ENCODE data around the gene IMPA2.
"Not testable (repeated sequence)": the region's sequence is repeated elsewhere in the genome, so short reads cannot be mapped to it uniquely, and the experiment has no call there.

IMPA2 gene

DNA sequence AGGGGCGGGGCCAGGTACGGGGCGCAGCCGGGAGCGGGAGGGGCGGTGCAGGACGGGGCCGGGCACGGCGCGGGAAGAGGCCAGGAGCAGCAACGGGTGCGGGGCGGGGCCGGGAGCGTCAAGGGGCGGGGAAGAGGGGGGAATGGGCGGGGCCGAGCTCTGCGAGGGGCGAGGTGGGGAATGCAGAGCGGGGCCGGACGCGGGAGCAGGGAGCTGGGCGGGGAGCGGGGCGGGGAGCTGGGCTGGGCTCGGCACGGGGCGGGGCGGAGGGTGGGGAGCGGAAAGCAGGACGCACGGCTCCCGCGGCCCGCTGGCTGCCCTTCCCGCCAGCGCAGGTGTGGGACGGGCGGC, at the start of gene IMPA2:
IMPA2 (plus strand) TSS at position 316 of the 351 bp plus-strand sequence. CDS start 163 bp downstream, outside the sequence.
- DNase-seq = peak in 36 of 51 donors; percentile 56 to 95 (median 84)

DNA sequence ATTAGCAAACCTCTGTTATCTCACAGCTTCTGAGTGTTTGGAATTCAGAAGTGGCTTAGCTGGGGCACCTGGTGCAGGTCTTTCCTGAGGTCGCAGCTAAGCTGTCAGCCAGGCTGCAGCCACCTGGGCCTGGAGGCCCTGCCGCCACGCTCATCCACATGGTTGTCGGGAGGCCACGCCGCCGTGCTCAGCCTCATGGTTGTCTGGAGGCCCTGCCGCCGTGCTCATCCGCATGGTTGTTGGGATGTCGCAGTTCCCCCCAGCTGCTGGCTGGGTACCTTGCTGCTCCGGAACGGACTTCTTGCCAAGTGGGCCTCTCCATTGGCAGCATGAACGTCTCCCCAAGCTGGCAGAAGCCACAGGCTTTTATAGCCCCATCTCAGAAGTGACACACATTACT, 48.9 kb upstream of the IMPA2 start:
- no peak for DNase-seq

DNA sequence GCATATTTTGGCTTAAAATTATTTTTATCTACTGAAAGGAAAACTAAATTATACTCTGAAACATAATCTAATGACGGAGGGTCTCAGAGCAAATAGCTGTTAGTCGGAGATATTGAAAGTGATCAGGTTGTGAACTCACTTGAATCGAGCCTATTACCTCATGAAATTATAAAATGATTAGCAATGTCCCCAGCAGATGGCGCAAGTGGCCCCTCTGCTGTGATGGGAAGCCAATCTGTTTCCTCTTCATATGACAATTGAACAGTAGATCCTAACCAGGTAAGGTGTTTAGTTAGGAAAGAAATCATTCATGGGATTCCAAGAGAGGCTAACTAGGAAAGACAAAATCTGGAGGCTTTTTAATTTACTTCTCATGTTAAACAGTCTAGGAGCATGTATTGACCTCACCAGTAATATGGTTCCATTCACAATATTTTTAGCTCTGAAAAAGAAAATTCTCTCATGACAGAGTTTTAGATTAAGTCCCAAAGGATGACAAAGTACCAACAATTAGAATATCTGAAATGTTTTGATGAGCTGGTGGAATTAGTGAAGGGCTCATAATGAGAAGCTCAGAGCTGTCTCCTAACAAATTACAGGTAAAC, 43.3 kb upstream of the IMPA2 start:
- DNase-seq = peak in 41 of 51 donors; percentile 1 to 78 (median 42)

DNA sequence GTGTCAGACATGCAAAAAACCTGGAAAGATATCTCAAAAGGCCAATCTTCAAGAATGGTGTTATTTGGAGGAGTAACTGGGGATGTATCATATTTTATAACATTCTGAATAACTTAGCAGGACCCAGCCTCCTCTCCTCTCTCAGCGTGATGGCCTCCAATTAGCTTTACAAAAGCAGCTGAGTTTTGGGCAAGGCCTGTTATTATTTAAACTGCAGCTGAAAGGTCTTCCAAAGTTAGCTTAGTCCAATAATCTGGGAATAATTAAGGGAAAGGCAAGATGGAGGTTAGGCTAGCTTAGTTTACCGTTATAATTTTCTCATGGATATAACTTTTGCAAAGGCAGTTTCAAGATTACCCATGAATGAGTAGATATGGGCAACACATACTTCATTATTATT, 40.4 kb upstream of the IMPA2 start:
- no peak for DNase-seq

DNA sequence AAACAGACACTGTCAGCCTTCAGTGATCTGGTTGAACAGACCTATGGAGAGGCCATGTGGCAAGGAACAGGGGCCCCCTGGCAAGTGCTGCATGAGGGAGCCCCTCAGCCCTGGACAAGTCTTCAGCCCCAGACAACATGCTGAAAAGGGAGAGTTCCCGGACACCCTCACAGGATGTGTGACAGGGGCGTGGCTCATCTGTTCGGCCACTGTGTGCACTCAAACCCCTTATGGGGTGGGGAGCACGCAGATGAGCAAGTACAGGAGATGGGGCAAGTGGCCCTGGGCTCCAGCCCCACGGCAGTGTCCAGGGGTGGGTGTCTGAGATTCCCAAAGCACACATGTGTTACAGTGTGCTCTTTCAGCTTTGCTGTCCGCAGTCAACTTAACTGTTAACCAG, 37.8 kb upstream of the IMPA2 start:
- DNase-seq = no peak

DNA sequence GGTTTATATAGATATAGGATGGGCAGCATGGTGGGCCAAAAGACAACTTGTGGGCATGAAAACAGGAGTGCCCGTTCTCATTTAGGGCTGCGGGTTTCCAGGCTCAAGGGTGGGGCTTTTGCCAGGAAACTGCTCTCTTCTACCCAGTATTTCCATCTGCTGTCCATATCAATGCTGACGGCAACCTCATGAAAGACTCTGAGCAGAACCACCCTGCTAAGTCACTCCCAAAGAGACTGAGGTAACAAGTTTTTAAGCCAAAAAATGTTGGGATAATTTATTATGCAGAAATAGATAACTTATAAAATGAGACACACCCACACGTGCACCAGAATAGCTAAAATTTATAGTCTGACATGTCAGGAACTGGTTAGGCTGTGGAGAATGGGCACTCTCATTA, 37.1 kb upstream of the IMPA2 start:
- DNase-seq = no peak

DNA sequence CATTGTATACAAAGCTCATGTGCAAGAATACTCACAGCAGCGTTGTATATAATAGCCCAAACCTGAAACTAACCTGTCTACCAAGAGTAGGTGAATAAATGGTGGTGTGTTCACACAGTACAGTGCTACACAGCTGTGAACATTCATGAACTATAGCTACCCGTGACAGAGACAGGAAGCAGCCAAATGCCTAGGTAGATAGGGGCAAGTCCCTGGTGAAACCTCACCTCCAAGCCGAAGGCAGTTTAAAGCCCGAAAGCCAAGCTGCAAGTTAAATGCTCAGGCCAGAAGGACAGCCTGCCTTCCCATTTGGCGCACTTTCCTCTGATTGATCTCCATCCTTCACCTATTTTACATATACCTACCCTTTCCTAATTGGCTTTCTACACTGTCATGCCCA, 36.5 kb upstream of the IMPA2 start:
- no peak for DNase-seq

DNA sequence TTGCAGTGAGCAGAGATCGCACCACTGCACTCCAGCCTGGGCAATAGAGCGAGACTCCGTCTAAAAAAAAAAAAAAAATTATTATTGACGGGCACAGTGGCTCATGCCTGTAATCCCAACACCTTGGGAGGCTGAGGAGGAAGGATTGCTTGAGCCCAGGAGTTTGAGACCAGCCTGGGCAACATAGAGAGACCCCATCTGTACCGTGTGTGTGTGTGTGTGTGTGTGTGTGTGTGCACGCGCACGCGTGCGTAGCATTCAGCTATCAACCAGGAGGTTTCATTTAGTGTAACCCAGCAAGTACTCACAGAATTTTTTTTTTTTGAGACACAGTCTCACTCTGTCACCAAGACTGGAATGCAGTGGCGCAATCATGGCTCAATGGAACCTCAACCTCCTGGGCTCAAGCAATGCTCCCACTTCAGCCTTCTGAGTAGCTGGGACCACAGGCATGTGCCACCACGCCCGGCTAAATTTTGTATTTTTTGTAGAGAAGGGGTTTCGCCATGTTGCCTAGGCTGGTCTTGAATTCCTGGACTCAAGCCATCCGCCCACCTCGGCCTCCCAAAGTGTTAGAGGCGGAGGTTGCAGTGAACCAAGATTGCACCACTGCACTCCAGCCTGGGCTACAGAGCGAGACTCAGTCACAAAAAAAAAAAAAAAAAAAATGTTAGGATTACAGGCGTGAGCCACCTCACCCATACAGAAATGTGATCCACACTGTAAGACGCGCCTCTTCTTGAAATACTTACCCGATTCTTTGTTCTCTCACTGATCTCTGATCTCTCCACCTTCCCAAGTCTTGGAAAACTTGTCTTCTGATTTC, 35.3 kb upstream of the IMPA2 start:
- DNase-seq = not testable (repeated sequence)

DNA sequence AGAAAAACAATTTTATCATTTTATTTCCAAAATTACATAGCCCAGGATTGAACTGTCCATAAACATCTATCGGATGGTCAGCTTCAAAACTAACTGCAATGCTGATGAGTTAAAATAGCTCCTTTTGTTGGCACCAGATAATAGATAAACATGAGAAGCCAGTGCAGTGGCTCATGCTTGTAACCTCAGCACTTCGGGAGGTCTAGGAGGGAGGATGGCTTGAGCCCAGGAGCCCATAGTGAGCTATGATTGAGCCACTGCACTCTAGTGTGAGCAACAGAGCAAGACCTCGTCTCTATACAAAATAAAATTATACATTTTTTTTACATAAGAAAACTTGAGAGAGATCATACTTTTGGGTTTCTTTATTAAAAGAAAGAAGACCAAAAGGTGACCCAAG, 34.6 kb upstream of the IMPA2 start:
- no peak for DNase-seq

DNA sequence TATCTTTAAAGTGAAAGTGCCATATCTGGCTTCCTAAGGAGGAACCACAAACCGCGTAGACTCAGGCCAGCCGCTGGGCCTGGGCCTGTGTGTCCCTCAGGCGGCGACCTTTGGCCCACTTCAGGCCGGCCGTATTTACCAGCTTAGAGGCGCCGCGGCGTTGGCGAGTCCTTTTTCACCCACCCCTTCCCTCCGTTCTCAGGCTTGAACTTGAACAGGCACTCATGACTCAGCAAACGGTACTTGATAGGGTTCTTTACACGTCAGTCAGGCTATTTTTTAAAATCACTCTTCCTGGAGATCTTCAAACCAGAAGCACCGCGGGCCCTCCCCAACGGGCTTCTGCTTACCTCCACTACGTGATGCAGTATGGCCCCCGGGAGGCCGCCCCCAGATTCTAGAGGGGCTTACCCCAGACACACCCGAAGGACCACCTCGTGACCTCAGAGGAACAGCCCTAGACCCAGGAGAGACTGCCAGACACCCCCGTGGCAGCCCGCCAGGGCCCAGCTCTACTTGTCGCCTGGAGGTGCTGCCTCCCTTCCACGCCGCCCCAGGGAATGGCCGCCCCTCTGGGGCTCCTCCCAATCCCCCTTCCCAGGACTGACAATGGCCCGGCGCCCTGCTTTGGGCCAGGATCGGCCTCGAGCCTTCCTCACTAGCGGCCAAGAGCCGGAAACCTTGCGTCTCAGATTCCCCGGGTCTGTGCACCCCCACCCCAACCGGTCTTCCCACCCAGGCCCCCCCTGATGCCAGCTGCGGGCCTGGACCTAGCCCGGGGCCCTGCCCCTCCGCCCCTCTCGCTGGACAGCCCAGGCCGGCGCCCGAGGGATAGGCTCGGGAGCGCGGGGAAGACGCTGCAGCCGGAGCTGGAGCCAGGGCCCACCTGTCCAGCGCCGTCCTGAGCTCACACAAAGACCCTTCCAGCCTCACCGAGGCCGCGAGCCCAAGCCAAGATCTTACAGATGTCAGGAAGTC, 33.8 kb upstream of the IMPA2 start:
- peak; percentile 10 to 86 (median 70) for DNase-seq

GRCh38 chr18:11948852-11949523, 32.3 kb upstream of the IMPA2 start:
- DNase-seq = no peak

- no peak for DNase-seq
Observed at GRCh38 chr18:11950824-11951223, 30.5 kb upstream of the IMPA2 start.

- no peak for DNase-seq
Observed at GRCh38 chr18:11951390-11951851, 29.9 kb upstream of the IMPA2 start.

DNA sequence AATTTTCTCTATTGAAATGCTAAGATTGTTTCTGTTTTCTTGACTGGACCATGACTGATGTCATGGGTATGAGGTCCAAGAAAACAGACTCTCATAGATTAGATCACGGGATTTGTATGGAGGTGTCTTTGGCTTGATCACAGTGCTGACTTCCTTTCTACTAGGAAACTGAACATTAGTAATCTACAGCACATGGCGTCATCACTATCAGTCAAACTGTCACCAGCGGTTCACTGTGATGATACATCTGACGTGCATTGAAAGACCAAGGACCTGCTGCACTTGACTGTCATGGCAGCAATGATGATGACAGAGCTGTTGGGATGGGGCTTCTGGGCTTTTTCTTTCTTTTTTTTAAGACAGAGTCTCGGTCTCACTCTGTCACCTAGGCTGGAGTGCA, 28.2 kb upstream of the IMPA2 start:
- no peak for DNase-seq

- peak in 34 of 51 donors; percentile 2 to 77 (median 37) for DNase-seq
Observed at GRCh38 chr18:11955239-11956029, 25.9 kb upstream of the IMPA2 start.

- no peak for DNase-seq
Observed at GRCh38 chr18:11956371-11957308, 24.7 kb upstream of the IMPA2 start.

GRCh38 chr18:11957636-11958035, 23.7 kb upstream of the IMPA2 start:
- DNase-seq = no peak

GRCh38 chr18:11959651-11960050, 21.7 kb upstream of the IMPA2 start:
- DNase-seq = not testable (repeated sequence)

DNA sequence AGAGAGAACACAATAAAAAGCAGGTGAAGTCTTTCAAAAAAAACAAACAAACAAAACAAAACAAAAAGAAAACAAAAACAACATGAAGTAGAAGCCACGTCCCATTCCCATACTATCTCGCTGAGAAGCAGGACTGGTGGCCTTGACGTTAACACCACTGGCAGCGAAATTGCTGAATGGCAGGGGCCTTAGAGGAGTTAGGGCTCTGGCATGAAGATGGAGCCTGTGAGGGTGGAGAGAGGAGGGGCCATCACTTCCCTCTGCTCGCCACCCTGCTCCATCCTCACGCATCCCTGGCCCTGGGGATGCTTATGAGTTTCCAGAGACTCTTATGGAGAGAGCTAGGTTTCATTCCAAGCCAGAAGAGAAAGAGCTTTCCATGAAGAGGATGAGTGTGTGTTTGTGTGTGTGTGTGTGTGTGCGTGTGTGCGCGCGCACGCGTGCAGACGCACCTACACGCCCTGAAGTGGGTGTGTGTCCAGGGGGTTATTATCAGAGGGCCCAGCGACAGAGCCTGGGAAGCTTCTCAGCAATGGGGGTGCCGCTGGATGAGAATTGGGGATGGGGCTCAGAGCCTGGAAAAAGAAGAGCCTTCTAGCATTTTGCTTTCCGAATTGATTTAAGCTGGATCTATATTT, 20.4 kb upstream of the IMPA2 start:
- DNase-seq = no peak

Measured in hypothalamus (tissue), 51 donors.